Common myeloid progenitor, CD34-positive (primary cell): ENCODE measurements around the gene ZCCHC18.
A peak's percentile ranks its signal among the peaks of the same experiment; 100 is the strongest.
"Not testable (repeated sequence)": the region's sequence is repeated elsewhere in the genome, so short reads cannot be mapped to it uniquely, and the experiment has no call there.

Experiments
- CTCF ChIA-PET: fragments of 350-600 bp; sonication (Branson Sonifier 250); formaldehyde crosslinking; loops from one replicate; lab custom pipeline; 2021; ENCODE audit warnings: antibody characterized with exemption; lab: Charles Lee
- POLR2A ChIA-PET: fragments of 350-600 bp; sonication (Branson Sonifier 250); formaldehyde crosslinking; loops from one replicate; lab custom pipeline; 2021; ENCODE audit warnings: antibody characterized with exemption; lab: Charles Lee
- DNase-seq, 3 donors: peaks; one replicate each; pipeline versions ENCODE4 v3.0.0 to v3.0.0-alpha.2; 2013
- H3K27ac ChIP-seq, 2 experiments: 1 replicate in 1 of 2; 2 replicates in 1 of 2; pipeline ENCODE4 v1.7.0; 2013; ENCODE audit warnings: inconsistent platforms in 2 of 2, low read length in 2 of 2, mild to moderate bottlenecking in 2 of 2, low read depth in 1 of 2, moderate library complexity in 1 of 2; ENCODE audit not compliant: severe bottlenecking in 2 of 2, insufficient read depth in 1 of 2, poor library complexity in 1 of 2
- H3K27me3 ChIP-seq, 5 experiments: replicated peaks in 2 of 5; 1 replicate in 3 of 5; 2 replicates in 2 of 5; pipeline versions ENCODE4 v1.6.1 to v1.7.0; 2013; ENCODE audit warnings: low read length in 4 of 5, mild to moderate bottlenecking in 2 of 5, moderate library complexity in 2 of 5, inconsistent platforms in 1 of 5; ENCODE audit not compliant: insufficient read depth in 5 of 5, control insufficient read depth in 4 of 5
- H3K36me3 ChIP-seq, 4 experiments: 1 replicate in 2 of 4; 2 replicates in 2 of 4; pipeline versions ENCODE4 v1.6.1 to v1.7.0; 2013; ENCODE audit warnings: low read length in 3 of 4, control low read depth in 1 of 4, mild to moderate bottlenecking in 1 of 4; ENCODE audit not compliant: control insufficient read depth in 4 of 4, insufficient read depth in 4 of 4
- H3K4me1 ChIP-seq, 4 experiments: 1 replicate in 3 of 4; 2 replicates in 1 of 4; pipeline versions ENCODE4 v1.6.1 to v1.7.1; 2013; ENCODE audit warnings: low read length in 3 of 4, mild to moderate bottlenecking in 3 of 4, control low read depth in 1 of 4, inconsistent platforms in 1 of 4, moderate library complexity in 1 of 4; ENCODE audit not compliant: control insufficient read depth in 4 of 4, insufficient read depth in 4 of 4; ENCODE audit errors: control extremely low read depth in 1 of 4
- H3K4me3 ChIP-seq, 7 experiments: 1 replicate in 4 of 7; 2 replicates in 3 of 7; pipeline versions ENCODE4 v1.5.1 to v1.7.0; 2013; ENCODE audit warnings: mild to moderate bottlenecking in 7 of 7, low read length in 6 of 7, moderate library complexity in 6 of 7, inconsistent platforms in 2 of 7, low read depth in 2 of 7, control low read depth in 1 of 7; ENCODE audit not compliant: insufficient read depth in 4 of 7, control insufficient read depth in 1 of 7; ENCODE audit errors: extremely low read depth in 1 of 7
- H3K9me3 ChIP-seq, 5 experiments: 1 replicate in 4 of 5; 2 replicates in 1 of 5; pipeline versions ENCODE4 v1.6.1 to v1.7.1; 2013; ENCODE audit warnings: low read length in 4 of 5, mild to moderate bottlenecking in 2 of 5, inconsistent platforms in 1 of 5, low read depth in 1 of 5, moderate library complexity in 1 of 5; ENCODE audit not compliant: control insufficient read depth in 4 of 5, insufficient read depth in 2 of 5; ENCODE audit errors: control extremely low read depth in 1 of 5
- WGBS: methylation state at CpG from one replicate; pipeline ENCODE4 v1.1.5; 2013; ENCODE audit not compliant: insufficient coverage; 5-methylcytosine and 5-hydroxymethylcytosine counted together

The ZCCHC18 gene

GRCh38 chrX:104108955-104109354 lies 3.4 kb upstream of the ZCCHC18 start:
- no peak for DNase-seq
- Histone ChIP-seq H3K36me3 (no peaks in the 10 kb centered on the region), H3K4me3 (no peak overlapping the region), H3K27ac (no peak overlapping the region), H3K9me3 (peaks cover 0 to 2% (median 0%) of the 10 kb centered on the region in 5 experiments), H3K4me1 (peaks cover 0 to 19% (median 4%) of the 10 kb centered on the region in 4 experiments), H3K27me3 (peaks cover 0 to 22% (median 0%) of the 10 kb centered on the region in 5 experiments)
- 100% methylated on average over 1 of the region's 1 CpG for WGBS
- POLR2A ChIA-PET, result no interaction called here
- CTCF ChIA-PET, result no interaction called here

GRCh38 chrX:104110491-104111240 lies 1.7 kb upstream of the ZCCHC18 start:
- peaks cover 0 to 19% (median 4%) of the 10 kb centered on the region in 4 experiments for H3K4me1 ChIP-seq
- 40% methylated on average over 4 of the region's 6 CpGs for WGBS
- H3K9me3 ChIP-seq, H3K36me3 ChIP-seq, H3K4me3 ChIP-seq, POLR2A ChIA-PET, H3K27ac ChIP-seq: not testable (repeated sequence)
- peaks cover 0 to 31% (median 0%) of the 10 kb centered on the region in 5 experiments for H3K27me3 ChIP-seq
- CTCF ChIA-PET, result interaction anchor here (1.6 to 2.4 kb wide), 2 partner anchors 9 to 12 kb away, joined by 3 to 8 read pairs; no protein-coding TSS in a partner anchor
- DNase-seq, result peak in 2 of 3 donors; percentile 53 to 67

DNA sequence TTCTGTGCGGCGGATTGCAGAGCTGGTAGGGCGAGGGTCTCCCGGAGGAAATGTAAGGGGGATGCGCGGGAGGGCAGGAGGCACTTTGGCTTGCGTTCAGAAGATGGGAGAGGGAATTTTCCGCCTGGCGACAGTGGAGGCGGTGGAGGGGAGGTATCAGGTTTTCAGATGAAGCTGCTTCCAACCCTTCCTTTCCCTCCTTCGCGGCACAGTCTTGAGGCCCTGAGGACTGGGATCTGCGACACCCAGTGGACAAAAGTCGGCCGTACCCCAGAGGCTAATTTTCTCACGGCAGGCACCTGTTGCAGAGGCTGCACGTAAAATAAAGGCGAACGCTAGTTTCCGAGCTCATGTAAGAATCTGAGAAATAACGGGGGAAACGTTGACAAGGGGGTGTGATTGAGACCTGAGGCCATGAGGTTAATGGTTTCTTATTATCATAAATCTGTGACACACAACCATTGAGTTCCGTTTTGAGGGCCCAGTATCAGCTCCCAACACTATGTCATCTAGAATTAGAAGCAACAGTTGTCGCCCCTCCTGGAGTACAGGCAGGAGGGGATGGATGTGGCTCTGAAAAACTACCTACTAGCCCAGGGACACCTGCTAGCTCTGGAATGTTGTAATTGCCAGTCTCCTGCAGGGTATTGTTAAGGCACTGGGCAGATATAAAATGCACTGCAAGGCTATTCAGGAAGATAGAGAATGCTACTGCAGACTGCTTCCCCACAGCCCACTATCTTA lies 1.1 kb downstream of the ZCCHC18 start:
- H3K27ac ChIP-seq, result no peak overlapping the region
- peaks cover 0 to 19% (median 4%) of the 10 kb centered on the region in 4 experiments for H3K4me1 ChIP-seq
- POLR2A ChIA-PET, result no interaction called here
- CTCF ChIA-PET, result interaction anchor here (0.8 to 2.2 kb wide), 10 partner anchors 8 to 269 kb away, joined by 3 to 18 read pairs (median 4); no protein-coding TSS in a partner anchor
- H3K27me3 ChIP-seq, result peaks cover 0 to 34% (median 0%) of the 10 kb centered on the region in 5 experiments
- H3K9me3 ChIP-seq, result peaks cover 0 to 2% (median 0%) of the 10 kb centered on the region in 5 experiments
- H3K4me3 ChIP-seq, result peak overlapping the region in 6 of 7 experiments; percentile 7 to 80 (median 60)
- no peaks in the 10 kb centered on the region for H3K36me3 ChIP-seq
- DNase-seq, result peak; percentile 58 to 73 (median 71)
- 33% methylated on average over 10 of the region's 24 CpGs for WGBS

GRCh38 chrX:104117759-104118158 lies 5.4 kb downstream of the ZCCHC18 start:
- ChIA-PET CTCF (no interaction called here), POLR2A (no interaction called here)
- DNase-seq, result no peak
- H3K4me3 ChIP-seq, result no peak overlapping the region
- peaks cover 0 to under 1% (median 0%) of the 10 kb centered on the region in 5 experiments for H3K9me3 ChIP-seq
- H3K36me3 ChIP-seq, result no peaks in the 10 kb centered on the region
- no peak overlapping the region for H3K27ac ChIP-seq
- H3K4me1 ChIP-seq, result peaks cover 0 to 11% (median 3%) of the 10 kb centered on the region in 4 experiments
- peaks cover 0 to 23% (median 0%) of the 10 kb centered on the region in 5 experiments for H3K27me3 ChIP-seq

DNA sequence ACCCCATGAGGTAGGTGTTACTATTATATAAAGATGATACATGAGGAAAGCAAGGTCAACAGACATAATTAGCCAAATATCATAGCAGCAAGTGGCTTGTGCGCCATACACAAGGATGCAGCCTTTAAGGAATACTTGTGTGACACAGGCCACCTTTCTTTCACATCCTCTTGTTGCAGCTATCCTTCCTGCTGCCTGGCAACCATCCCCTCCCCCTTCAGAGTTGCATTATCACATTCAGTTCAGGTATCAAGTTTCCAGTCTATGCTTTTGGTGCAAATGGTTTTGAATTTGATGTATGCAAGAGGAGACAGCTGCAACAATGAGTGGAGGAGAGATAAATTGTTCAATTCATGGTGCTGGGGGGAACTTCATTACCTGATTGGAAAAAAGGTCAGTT lies 6.4 kb downstream of the ZCCHC18 start:
- H3K4me1 ChIP-seq, result peaks cover 0 to 15% (median 5%) of the 10 kb centered on the region in 4 experiments
- peaks cover 0 to 14% (median 0%) of the 10 kb centered on the region in 5 experiments for H3K27me3 ChIP-seq
- ChIA-PET CTCF (interaction anchor here (1.4 kb wide), 1 partner anchor 14 kb away, joined by 4 read pairs; no protein-coding TSS in a partner anchor), POLR2A (no interaction called here)
- H3K36me3 ChIP-seq, result no peaks in the 10 kb centered on the region
- H3K27ac ChIP-seq, result no peak overlapping the region
- no peak overlapping the region for H3K4me3 ChIP-seq
- no peak for DNase-seq
- H3K9me3 ChIP-seq, result no peaks in the 10 kb centered on the region
- WGBS, result 100% methylated on average over 1 of the region's 1 CpG

DNA sequence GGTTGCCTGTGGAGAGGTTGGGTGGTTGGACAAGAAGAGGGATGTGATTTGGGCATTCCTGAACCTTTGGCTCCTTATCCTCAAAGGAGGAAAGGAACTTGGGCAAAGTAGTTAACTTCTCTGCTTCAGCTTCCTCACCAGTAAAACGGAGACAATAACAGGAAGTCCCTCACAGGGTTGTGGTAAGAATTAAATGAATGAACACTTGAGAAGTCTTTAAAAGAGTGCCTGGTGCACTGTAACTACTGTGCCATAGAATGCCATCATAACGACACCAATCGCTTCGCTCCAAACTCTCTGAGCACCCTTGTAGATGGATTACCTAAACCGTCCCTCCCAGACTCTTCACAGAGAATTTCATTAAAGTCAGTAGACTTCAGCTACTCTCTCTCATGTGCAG lies 10.5 kb downstream of the ZCCHC18 start:
- DNase-seq, result peak in 2 of 3 donors; percentile 40 to 64
- H3K9me3 ChIP-seq, result no peaks in the 10 kb centered on the region
- peak overlapping the region in 1 of 7 experiments; percentile 33 for H3K4me3 ChIP-seq
- ChIA-PET CTCF (interaction anchor here (0.7 to 0.9 kb wide), 2 partner anchors 9 to 24 kb away, joined by 3 to 4 read pairs; no protein-coding TSS in a partner anchor), POLR2A (no interaction called here)
- H3K27ac ChIP-seq, result no peak overlapping the region
- H3K27me3 ChIP-seq, result no peaks in the 10 kb centered on the region
- WGBS, result 25% methylated on average over 5 of the region's 5 CpGs
- H3K36me3 ChIP-seq, result peaks cover 0 to 2% (median 0%) of the 10 kb centered on the region in 4 experiments
- H3K4me1 ChIP-seq, result peaks cover 0 to 15% (median 5%) of the 10 kb centered on the region in 4 experiments
